NCI-H526 (cell line): ENCODE results near the gene PDSS1.
"Not testable (repeated sequence)": the region's sequence is repeated elsewhere in the genome, so short reads cannot be mapped to it uniquely, and the experiment has no call there.

Experiments used
- DNase-seq, 2 experiments: peaks; one replicate each; lab custom pipeline; 2025; lab: John Stamatoyannopoulos, UW

PDSS1 gene

DNA sequence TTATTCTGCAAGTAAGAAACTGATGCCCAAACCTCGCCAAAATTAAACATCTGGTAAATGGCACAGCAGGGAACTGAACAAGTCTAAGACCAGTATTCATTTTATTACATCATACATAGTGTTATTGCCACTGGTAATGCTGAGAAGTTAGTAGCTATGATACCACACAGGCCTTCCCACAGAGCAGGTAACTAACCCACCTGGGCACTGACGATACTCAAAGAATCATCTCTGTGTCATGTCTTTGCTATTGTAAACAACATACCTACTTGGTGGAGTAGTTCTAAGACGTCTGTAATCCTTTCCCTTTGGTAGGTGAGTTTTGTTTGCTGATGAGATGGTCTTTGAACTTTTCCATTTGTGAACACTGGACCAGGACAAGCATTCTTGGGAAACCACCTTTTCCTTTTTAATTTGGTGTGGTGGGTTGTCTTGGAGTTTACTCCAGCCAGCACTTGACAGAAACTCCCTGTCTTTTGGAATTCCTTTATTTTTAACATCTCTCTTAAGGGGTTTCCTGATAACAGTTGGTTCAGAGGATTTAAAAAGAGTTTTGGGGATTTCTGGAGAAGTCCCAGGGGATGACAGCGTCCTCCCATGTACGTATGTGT lies 40.9 kb downstream of the PDSS1 start:
- DNase-seq = no peak

- no peak for DNase-seq
Measured at GRCh38 chr10:26739071-26739631, 41.6 kb downstream of the PDSS1 start.

DNA sequence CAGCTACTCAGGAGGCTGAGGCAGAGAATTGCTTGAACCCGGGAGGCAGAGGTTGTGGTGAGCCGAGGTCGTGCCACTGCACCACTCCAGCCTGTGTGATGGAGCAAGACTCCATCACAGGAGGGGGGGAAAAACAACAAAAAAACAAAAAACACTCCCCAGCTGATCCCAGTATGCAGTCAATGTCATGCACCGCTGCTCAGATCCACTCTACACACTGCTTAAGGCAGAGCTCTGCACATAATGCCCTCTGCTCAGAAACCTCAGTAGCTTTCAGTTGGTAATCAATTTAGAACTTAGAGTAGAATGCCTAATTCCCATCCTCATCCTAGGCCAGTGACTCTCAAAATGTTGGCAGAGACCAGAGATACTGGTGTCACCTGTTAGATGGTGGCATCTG lies 43.9 kb downstream of the PDSS1 start:
- DNase-seq = no peak

DNA sequence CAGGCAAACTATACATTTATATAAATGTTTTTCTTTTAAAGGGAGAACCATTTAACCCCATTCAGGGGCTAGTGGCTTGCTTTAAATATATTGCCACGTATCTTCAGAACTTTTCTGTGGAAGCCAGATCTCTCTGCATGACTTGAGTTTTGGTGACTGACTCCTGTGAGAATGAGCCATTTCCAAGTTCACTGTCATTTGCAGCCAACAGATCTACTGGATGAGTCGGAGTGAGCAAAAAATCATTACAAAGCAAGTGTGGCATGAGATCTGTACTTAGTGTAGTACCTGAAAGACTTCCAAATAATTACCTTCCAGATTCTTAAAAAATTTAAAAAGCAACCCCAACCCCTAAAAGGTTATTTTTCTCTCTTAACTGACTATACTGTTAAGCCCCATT lies 45.6 kb downstream of the PDSS1 start:
- no peak for DNase-seq

DNA sequence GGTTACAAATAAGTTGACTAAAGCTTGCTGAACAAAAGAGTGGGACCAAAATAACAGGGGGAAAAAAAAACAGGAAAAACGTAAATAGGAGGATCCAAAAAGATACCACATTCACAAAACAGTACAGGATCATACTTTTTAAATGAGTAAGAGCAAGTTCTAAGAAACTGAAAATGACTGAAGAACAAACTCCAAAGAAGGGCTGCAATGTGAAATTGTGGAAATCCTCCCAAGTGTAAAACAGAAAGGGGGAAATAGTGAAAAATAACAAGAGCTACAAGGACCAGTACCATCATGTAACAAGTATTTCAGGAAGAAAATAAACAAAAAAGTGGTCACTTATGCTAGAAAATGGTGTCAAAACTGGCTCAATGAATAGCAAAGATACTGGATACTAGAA lies 46.3 kb downstream of the PDSS1 start:
- no peak for DNase-seq

- no peak for DNase-seq
Measured at GRCh38 chr10:26746061-26746460, 48.6 kb downstream of the PDSS1 start.

- DNase-seq = no peak
Measured at GRCh38 chr10:26755443-26755903, 58.0 kb downstream of the PDSS1 start.

GRCh38 chr10:26759008-26759407 lies 61.5 kb downstream of the PDSS1 start:
- DNase-seq = no peak

- no peak for DNase-seq
Measured at GRCh38 chr10:26765549-26765948, 68.0 kb downstream of the PDSS1 start.

- DNase-seq = no peak
Measured at GRCh38 chr10:26770069-26770468, 72.6 kb downstream of the PDSS1 start.

- DNase-seq = no peak
Measured at GRCh38 chr10:26773633-26774032, 76.1 kb downstream of the PDSS1 start.

- DNase-seq = no peak
Measured at GRCh38 chr10:26776258-26776657, 78.8 kb downstream of the PDSS1 start.

GRCh38 chr10:26777686-26778085 lies 80.2 kb downstream of the PDSS1 start:
- no peak for DNase-seq

DNA sequence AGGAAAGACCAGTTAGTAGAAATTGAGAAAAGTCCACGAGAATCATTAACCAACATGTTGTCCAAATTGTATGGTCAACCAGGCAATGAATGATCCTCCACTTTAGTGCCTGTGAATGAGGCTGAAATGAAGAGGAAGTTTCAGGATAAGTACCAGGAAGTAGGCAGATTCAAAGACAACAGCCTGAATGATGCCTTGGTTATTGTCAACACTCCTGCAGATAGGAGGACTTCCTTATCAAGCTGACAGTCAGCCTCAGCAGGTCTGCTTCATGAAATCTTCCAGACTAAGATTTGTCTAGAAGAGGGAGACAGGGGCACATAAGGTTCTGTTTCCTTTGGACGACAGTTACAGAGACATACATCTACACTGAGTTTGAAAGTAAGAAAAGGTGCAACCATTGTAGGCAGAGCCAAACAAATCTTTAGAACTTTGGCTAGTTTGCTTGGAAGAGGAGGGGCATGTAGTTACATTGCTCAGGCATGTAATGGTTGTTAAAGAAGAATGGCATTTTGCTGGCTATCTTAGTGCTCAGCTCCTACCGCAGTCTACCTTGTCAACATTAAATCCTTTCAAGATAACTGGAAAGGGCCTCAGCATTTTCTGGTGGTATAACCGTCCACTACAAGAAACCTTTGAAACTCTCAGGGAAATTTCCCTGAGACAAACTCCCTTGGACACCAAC lies 81.8 kb downstream of the PDSS1 start:
- no peak for DNase-seq

- DNase-seq = no peak
Measured at GRCh38 chr10:26780106-26780792, 82.7 kb downstream of the PDSS1 start.

GRCh38 chr10:26780793-26781601 lies 83.5 kb downstream of the PDSS1 start:
- no peak for DNase-seq

DNA sequence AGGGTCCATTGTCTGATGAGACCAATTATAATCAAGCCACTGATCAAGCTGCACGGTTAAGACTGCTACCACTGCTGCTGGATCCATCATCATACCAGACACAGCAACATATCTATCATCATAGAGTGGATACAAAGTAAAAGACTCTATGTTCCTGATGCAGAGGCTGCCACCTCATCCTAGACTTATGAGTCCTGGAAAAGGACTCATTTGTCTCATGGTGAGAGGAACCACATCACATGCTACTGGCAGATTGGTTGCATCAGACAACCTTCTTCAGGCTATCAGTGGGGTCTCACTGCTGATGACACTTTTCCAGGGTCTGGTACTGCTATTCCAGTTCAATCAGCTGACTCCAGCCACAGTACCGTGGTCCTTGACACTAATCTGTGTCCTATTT lies 84.3 kb downstream of the PDSS1 start:
- no peak for DNase-seq

DNA sequence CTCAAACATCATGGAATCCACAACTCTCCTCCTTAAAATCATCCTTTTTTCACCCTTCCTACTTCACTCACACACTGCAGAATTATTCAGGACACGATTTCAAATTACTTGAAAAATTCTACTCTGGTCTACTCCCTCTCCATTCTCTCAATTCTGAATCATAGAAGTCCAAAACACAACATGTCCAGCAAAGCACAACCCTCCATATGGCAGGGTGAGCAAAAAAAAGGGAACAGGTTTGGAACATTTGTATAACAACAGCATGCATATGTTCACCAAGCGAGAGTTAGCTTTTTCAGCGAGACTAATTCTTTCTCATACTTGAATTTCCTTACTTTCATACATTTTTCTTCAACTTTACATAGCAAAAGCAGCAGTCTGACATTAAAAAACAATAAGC lies 89.9 kb downstream of the PDSS1 start:
- DNase-seq = no peak

DNA sequence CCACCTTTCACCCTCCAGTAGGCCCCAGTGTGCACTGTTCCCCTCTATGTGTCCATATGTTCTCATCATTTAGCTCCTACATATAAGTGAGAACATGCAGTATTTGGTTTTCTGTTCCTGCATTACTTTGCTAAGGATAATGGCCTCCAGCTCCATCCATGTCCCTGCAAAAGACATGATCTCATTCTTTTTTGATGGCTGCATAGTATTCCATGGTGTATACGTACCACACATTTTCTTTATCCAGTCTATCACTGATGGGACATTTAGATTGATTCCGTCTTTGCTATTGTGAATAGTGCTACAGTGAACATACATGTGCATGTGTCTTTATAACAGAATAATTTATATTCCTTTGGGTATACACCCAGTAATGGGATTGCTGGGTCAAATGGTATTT lies 92.3 kb downstream of the PDSS1 start:
- DNase-seq = not testable (repeated sequence)

- DNase-seq = no peak
Measured at GRCh38 chr10:26790221-26790995, 92.9 kb downstream of the PDSS1 start.

DNA sequence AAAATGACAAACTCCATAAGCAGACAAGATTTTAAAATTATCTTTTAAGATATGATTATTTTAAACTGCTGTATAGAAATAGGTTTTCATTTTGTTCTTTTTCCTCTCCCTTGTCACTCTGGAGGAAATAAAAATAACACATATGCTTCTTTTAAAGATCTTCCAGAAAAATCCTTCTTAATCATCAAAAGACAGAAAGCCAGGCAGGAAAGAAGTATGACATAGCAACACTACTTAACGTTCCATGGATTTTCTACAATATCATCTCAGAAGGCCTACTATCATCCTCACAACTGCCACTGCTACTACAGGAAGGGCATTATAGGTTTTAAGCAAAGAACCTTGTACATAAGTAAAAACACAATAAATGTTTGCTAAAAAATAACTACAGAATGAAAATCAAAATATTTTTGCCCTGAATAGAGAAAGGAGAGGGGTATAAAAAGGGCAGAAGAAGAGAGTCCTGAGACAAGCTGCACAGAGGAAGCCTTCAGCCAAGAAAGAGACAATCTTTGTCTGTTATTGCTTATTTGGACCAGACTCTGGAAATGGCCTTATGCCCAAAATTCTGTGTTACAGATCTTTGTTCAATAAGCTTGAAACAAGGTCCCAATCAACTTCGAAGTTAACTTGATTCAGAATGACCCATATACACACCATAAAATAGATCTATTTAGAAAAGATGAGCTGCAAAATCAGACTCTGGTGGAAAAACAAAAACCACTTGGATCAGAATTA lies 95.4 kb downstream of the PDSS1 start:
- no peak for DNase-seq
